ENCODE results near the gene CHMP2B. TPM values are rescaled to one million over a fixed set of nuclear protein-coding genes. Genes with fewer than 3 reads are reported as not detected.

Gene CHMP2B
- 27.7 TPM for total RNA-seq

DNA sequence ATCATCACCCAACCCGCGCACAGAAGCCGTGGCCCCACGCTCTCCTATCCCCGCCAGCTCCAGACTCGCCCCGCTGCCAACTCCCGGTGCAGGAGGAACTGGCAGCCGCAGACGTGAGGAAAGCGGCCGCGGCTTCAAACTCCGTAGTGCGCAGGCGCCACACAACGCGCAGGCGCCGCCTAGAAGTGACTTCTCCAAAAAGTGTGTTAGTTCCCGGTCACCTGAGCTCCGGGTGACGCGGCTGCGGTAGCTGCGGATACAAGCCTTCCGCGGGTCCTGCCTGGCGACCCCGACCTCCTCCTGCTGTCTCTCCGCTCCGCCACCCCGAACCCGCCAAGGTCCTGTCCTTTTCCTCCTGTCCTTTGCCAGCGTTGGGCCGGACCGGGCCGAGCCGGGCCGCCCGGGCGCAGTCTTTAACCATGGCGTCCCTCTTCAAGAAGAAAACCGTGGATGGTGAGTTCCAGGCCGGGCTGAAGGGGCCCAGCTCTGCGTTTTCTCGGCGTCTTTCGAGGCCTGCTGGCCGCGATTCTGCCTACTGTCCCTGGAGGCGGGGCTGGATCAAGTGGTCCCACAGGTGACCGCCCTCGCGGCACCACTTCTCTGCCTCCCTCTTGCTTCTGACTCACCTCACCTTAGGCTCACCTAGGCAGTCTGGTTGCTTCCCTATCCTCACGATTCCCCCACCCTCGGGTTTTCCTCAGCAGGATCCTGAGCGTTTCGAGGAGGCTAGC, at the start of gene CHMP2B:
Gene CHMP2B, plus strand, starts transcription at position 206 of the 731 bp plus-strand sequence. Its CDS starts 214 bp downstream, at position 420.
- Histone ChIP-seq H3K4me1 (peaks cover 0 to 2% of the 10 kb centered on the region in 2 donors), H3K36me3 (no peaks in the 10 kb centered on the region), H3K27me3 (no peaks in the 10 kb centered on the region), H3K9me3 (no peaks in the 10 kb centered on the region), H3K27ac (peak within 1 kb of the TSS; percentile 83 to 88), H3K4me3 (peak within 1 kb of the TSS; percentile 78 to 88)
- no peak for TF ChIP-seq CTCF (IDR thresholded peaks at IDR 0.05)
- intact Hi-C loops (cut with DNase I): loop anchor here (2.0 to 5.0 kb wide), 3 partner anchors 140 to 830 kb away; partner anchors contain the start of genes CGGBP1, VGLL3 and ZNF654
- DNase-seq (ENCODE audit: low spot score in 2 of 2): peak; percentile 74 to 97

- no peak overlapping the region for H3K27ac ChIP-seq
- intact Hi-C loops (cut with DNase I): no loop called here
- no peaks in the 10 kb centered on the region for H3K27me3 ChIP-seq
- H3K4me1 ChIP-seq: no peaks in the 10 kb centered on the region
- H3K9me3 ChIP-seq: no peaks in the 10 kb centered on the region
- no peak for TF ChIP-seq CTCF (IDR thresholded peaks at IDR 0.05)
- no peak overlapping the region for H3K4me3 ChIP-seq
- H3K36me3 ChIP-seq: no peaks in the 10 kb centered on the region
- DNase-seq (ENCODE audit: low spot score in 2 of 2): no peak
These were observed 47.5 kb upstream of the CHMP2B start for GRCh38 chr3:87179642-87180041.

GRCh38 chr3:87181551-87181950, 45.6 kb upstream of the CHMP2B start:
- H3K36me3 ChIP-seq: no peaks in the 10 kb centered on the region
- no peaks in the 10 kb centered on the region for H3K9me3 ChIP-seq
- intact Hi-C loops (cut with DNase I): no loop called here
- no peak for TF ChIP-seq CTCF (IDR thresholded peaks at IDR 0.05)
- H3K4me1 ChIP-seq: no peaks in the 10 kb centered on the region
- H3K27ac ChIP-seq: no peak overlapping the region
- DNase-seq (ENCODE audit: low spot score in 2 of 2): no peak
- no peaks in the 10 kb centered on the region for H3K27me3 ChIP-seq
- no peak overlapping the region for H3K4me3 ChIP-seq

DNA sequence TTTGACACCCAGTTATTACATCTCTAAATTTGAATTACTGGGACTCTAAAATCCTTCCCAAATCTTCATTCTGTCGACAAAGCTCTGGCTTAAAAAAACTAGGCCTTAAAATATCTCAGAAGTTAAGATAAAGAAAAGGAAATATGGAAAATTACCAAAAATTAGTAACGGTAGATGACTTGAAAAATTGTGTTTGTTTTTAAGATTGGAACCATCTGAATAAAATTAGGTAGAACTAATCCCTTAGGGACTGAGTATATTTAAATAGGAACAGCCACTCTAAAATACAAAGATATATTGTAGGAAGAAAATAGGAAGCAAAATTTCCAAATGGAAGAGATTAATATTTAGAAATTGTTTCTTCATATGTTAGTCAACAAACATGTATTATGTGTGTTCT, 45.1 kb upstream of the CHMP2B start:
- no peaks in the 10 kb centered on the region for H3K27me3 ChIP-seq
- H3K4me1 ChIP-seq: no peaks in the 10 kb centered on the region
- no peaks in the 10 kb centered on the region for H3K36me3 ChIP-seq
- H3K4me3 ChIP-seq: no peak overlapping the region
- no peak for DNase-seq (ENCODE audit: low spot score in 2 of 2)
- no peak overlapping the region for H3K27ac ChIP-seq
- no peaks in the 10 kb centered on the region for H3K9me3 ChIP-seq
- no peak for TF ChIP-seq CTCF (IDR thresholded peaks at IDR 0.05)
- intact Hi-C loops (cut with DNase I): no loop called here

GRCh38 chr3:87186608-87187159, 40.4 kb upstream of the CHMP2B start:
- no peaks in the 10 kb centered on the region for H3K9me3 ChIP-seq
- no peak overlapping the region for H3K27ac ChIP-seq
- H3K27me3 ChIP-seq: no peaks in the 10 kb centered on the region
- DNase-seq (ENCODE audit: low spot score in 2 of 2): no peak
- no peak overlapping the region for H3K4me3 ChIP-seq
- no peaks in the 10 kb centered on the region for H3K36me3 ChIP-seq
- intact Hi-C loops (cut with DNase I): no loop called here
- TF ChIP-seq CTCF (IDR thresholded peaks at IDR 0.05): no peak
- H3K4me1 ChIP-seq: no peaks in the 10 kb centered on the region

Measured in ascending aorta (tissue), 2 donors.